D721Med (cell line): ENCODE data around the gene REX1BD.

Experiments
- DNase-seq: peaks from one replicate; pipeline ENCODE4 v3.0.0; 2011; ENCODE audit warnings: low spot score; ENCODE audit not compliant: insufficient read length
- FAIRE-seq: peaks from 2 replicates; lab custom pipeline; 2011; peaks lifted over from hg19 to GRCh38; lab: Jason Lieb, UNC
- CTCF ChIP-seq: IDR thresholded peaks from 2 replicates; pipeline ENCODE4 v1.5.1; 2012; ENCODE audit warnings: mild to moderate bottlenecking, control low read depth; ENCODE audit not compliant: insufficient read depth; ENCODE audit errors: missing control alignments

Gene REX1BD

DNA sequence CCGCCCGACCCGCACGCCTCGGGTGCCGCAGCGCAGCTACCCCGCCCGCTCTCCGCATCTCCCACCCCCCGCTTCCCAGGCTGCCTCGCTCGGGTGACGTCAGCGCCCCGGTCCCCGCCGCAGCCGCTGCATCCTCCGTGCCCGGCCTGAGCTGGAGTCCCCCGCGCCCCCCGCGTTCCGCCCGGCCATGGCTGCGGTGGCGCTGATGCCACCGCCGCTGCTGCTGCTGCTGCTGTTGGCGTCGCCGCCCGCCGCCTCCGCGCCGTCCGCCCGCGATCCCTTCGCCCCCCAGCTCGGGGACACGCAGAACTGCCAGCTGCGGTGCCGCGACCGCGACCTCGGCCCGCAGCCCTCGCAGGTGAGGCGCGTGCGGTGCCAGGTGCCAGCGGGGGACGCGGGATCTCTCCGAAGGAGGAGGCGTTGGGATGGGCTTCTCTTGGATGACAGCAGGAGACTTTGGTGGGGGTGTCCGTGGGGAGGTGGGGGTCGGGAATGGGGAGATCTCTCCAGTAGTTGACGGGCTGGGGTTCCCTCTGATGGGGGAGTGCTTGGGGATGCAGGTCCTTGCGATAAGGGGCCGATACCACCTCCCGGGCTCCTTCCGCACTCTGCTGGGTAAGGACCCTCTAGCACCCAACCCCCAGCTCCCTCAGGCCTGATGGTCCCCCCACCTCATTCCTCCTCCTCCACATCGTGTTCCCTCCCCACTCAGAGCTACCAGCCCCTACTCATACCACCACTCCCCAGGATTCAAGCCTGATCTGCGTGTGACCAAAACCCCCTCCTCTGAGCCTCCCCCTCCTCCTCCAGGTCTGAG lies 24.4 kb downstream of the REX1BD start, which contains the start of gene TMEM59L:
TMEM59L (plus strand) TSS at position 99 of the 817 bp plus-strand sequence; CDS start at position 188, 89 bp downstream.
- TF ChIP-seq CTCF = no peak
- FAIRE-seq (no peak), DNase-seq (peak; percentile 89)

- TF ChIP-seq CTCF = no peak
- no peak for FAIRE-seq
- no peak for DNase-seq
Measured at GRCh38 chr19:18613589-18614234, 25.1 kb downstream of the REX1BD start.

DNA sequence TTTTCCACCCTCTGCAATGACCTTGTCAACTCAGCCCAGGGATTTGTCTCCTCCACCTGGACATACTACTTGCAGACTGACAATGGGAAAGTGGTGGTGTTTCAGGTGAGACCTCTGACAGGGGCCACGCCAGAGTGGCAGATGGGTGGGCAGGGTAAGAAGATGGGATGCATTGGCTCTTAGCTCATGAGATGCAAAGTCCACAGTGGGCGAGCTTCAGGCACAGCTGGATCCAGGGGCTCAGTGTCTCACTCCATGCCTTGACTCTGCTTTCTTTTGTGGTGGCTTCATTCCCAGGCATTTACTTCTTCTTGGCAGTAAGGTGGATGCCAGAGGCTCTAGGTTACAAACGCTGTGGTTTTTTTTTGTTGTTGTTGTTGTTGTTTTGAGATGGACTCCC lies 27.4 kb downstream of the REX1BD start:
- no peak for FAIRE-seq

DNA sequence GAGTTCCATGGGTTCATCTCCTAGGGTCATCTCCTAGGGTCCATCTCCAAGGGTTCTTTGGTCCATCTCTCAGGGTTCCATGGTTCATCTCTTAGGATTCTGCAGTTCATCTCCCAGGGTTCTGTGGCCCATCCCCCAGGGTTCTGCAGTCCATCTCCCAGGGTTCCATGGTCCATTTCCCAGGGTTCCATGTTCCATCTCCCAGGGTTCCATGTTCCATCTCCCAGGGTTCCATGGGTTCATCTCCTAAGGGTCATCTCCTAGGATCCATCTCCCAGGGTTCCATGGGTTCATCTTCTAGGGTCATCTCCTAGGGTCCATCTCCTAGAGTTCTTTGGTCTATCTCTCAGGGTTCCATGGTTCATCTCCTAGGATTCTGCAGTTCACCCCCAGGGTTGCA lies 29.0 kb downstream of the REX1BD start:
- no peak for DNase-seq
- no peak for TF ChIP-seq CTCF
- FAIRE-seq = no peak

More for the DNA sequence above, 27.4 kb downstream of the REX1BD start:
- TF ChIP-seq CTCF = no peak
- no peak for DNase-seq

DNA sequence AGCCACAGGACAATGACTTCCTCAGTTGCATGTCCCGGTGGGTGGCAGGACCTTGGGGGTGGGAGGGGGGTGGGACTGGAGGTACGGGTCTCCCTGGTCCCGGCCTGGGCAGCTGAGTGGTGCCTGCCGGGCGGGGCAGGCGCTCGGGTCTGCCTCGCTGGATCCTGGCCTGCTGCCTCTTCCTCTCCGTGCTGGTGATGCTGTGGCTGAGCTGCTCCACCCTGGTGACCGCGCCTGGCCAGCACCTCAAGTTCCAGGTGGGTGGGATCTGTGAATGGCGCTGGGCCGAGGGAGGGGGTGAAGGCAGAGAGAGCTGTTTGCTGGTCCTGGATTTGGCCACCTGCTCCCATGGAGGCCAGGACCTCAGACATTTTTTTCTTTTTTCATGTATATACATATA lies 29.6 kb downstream of the REX1BD start:
- no peak for TF ChIP-seq CTCF
- DNase-seq = no peak
- no peak for FAIRE-seq

GRCh38 chr19:18620311-18620710 lies 31.7 kb downstream of the REX1BD start:
- FAIRE-seq = no peak
- no peak for TF ChIP-seq CTCF

DNA sequence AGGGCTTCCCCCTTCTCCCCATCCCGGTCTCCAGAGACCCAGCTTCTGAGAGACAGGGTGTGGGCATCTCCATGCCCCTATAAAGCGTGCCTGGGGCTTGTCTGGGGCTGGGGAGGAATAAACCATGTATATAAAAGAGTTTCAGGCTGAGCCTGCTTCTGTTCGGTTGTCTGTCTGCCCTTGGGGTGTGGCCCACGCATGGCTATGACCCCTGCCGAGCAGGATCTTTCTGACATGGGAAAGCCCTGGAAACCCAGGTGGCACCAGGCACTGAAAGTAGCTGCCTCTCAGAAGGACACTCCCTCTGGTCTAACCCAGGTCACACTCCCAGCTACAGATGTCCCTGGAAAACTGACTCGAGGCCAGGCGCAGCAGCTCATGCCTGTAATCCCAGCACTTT lies 32.3 kb downstream of the REX1BD start:
- no peak for TF ChIP-seq CTCF
- no peak for DNase-seq
- FAIRE-seq = no peak

More at GRCh38 chr19:18620311-18620710, 31.7 kb downstream of the REX1BD start:
- no peak for DNase-seq
